GM23338 (cell line): ENCODE results near the gene MYF6. TPM values are rescaled to one million over a fixed set of nuclear protein-coding genes. Genes with fewer than 3 reads are reported as not detected.

Experiments
- ATAC-seq: fragments of 200-7000 bp; cut with Tn5 transposase; 3 replicates; pipeline ENCODE4 v1.9.1; 2020
- DNase-seq: peaks from one replicate; pipeline ENCODE4 v3.0.0-alpha.2; 2015; ENCODE audit warnings: low spot score
- H2AFZ ChIP-seq: fragments of 200-600 bp; sonication (generic); 2 replicates; pipeline ENCODE4 v1.8.0; 2016; ENCODE audit warnings: antibody characterized with exemption, mild to moderate bottlenecking, moderate library complexity
- H3F3A ChIP-seq: fragments of 200-600 bp; sonication (generic); replicated peaks from 2 replicates; pipeline ENCODE4 v1.8.0; 2017; ENCODE audit warnings: antibody characterized with exemption, mixed run types, low read depth
- H3K27ac ChIP-seq: fragments of 200-600 bp; sonication (generic); 2 replicates; pipeline ENCODE4 v1.6.1; 2016; ENCODE audit warnings: low read depth
- H3K27me3 ChIP-seq: fragments of 200-600 bp; sonication (generic); 2 replicates; pipeline ENCODE4 v1.8.0; 2016; ENCODE audit warnings: mild to moderate bottlenecking, mixed run types, moderate library complexity; ENCODE audit not compliant: insufficient read depth
- H3K36me3 ChIP-seq: fragments of 200-600 bp; sonication (generic); 2 replicates; pipeline ENCODE4 v1.8.0; 2016; ENCODE audit warnings: mild to moderate bottlenecking; ENCODE audit not compliant: insufficient read depth
- H3K4me1 ChIP-seq: fragments of 200-600 bp; sonication (generic); 2 replicates; pipeline ENCODE4 v1.8.0; 2016; ENCODE audit warnings: mild to moderate bottlenecking, moderate library complexity; ENCODE audit not compliant: insufficient read depth
- H3K4me2 ChIP-seq: fragments of 200-600 bp; sonication (generic); 2 replicates; pipeline ENCODE4 v1.7.1; 2017; ENCODE audit warnings: mixed run types
- H3K4me3 ChIP-seq: fragments of 200-600 bp; sonication (generic); 2 replicates; pipeline ENCODE4 v1.6.1; 2016; ENCODE audit warnings: mixed run types
- H3K79me2 ChIP-seq: fragments of 200-600 bp; sonication (generic); replicated peaks from 2 replicates; pipeline ENCODE4 v1.8.0; 2017; ENCODE audit warnings: mild to moderate bottlenecking; ENCODE audit not compliant: insufficient read depth
- H3K9me2 ChIP-seq: fragments of 200-600 bp; sonication (generic); 2 replicates; pipeline ENCODE4 v1.8.0; 2017; ENCODE audit not compliant: insufficient read depth
- H4K20me1 ChIP-seq: fragments of 200-600 bp; sonication (generic); replicated peaks from 2 replicates; pipeline ENCODE4 v1.8.0; 2017; ENCODE audit warnings: mild to moderate bottlenecking; ENCODE audit not compliant: insufficient read depth
- H3K27ac Mint-ChIP-seq: 2 replicates; pipeline ENCODE4 v1.8.0; 2020; ENCODE audit warnings: inconsistent platforms, mild to moderate bottlenecking, moderate library complexity, mixed read lengths
- H3K27me3 Mint-ChIP-seq: 3 replicates; pipeline ENCODE4 v1.8.0; 2022; ENCODE audit warnings: low read depth, mild to moderate bottlenecking, moderate library complexity, mixed read lengths, inconsistent platforms; ENCODE audit not compliant: insufficient read depth, poor library complexity
- H3K36me3 Mint-ChIP-seq: 3 replicates; pipeline ENCODE4 v1.8.0; 2021; ENCODE audit warnings: low read depth, mild to moderate bottlenecking, inconsistent platforms, moderate library complexity, mixed read lengths
- H3K4me1 Mint-ChIP-seq: 3 replicates; pipeline ENCODE4 v1.8.0; 2020; ENCODE audit warnings: mild to moderate bottlenecking, inconsistent platforms, mixed read lengths
- H3K4me3 Mint-ChIP-seq: 3 replicates; pipeline ENCODE4 v1.8.0; 2021; ENCODE audit warnings: moderate library complexity, mild to moderate bottlenecking, inconsistent platforms, mixed read lengths
- H3K9me3 Mint-ChIP-seq: 3 replicates; pipeline ENCODE4 v1.8.0; 2020; ENCODE audit warnings: moderate library complexity, mild to moderate bottlenecking, inconsistent platforms, mixed read lengths
- CREB1 ChIP-seq: fragments of 250-450 bp; sonication (Bioruptor Pico); IDR thresholded peaks from 2 replicates; pipeline ENCODE4 v1.5.0; 2020; ENCODE audit warnings: low read depth, mild to moderate bottlenecking, moderate library complexity
- JUNB ChIP-seq: IDR thresholded peaks from one replicate; pipeline ENCODE4 v1.6.1; 2016; ENCODE audit warnings: antibody characterized with exemption; ENCODE audit not compliant: unreplicated experiment
- ZNF114 ChIP-seq: fragments of 250-450 bp; sonication (Bioruptor Pico); IDR thresholded peaks from 2 replicates; pipeline ENCODE4 v1.5.0; 2020; ENCODE audit warnings: mild to moderate bottlenecking, moderate library complexity
- ZNF331 ChIP-seq: fragments of 250-450 bp; sonication (Bioruptor Pico); IDR thresholded peaks from 2 replicates; pipeline ENCODE4 v1.5.0; 2020; ENCODE audit warnings: low read depth, mild to moderate bottlenecking, moderate library complexity
- polyA plus RNA-seq: library from polyadenylated mRNA; unstranded; fragments of >200 nt; fragmentation: Nextera tagmentation; extraction: Ambion mirVana; gene quantifications from 2 replicates; pipeline ENCODE4 v1.2.1, GENCODE V29; 2016
- total RNA-seq: library from RNA; depleted of rRNA; stranded (reverse); fragments of >200 nt; shearing (Covaris generic); gene quantifications from 2 replicates; pipeline ENCODE4 v1.2.3, GENCODE V29; 2014
- TF ChIP-seq, protein P1 (sequence below): IDR thresholded peaks from 2 replicates; pipeline ENCODE4 v1.6.1; 2016; ENCODE audit warnings: antibody characterized with exemption
- TF ChIP-seq, protein P2 (sequence below), 2 experiments: fragments of 200-600 bp in 1 of 2; sonication (generic) in 1 of 2; conservative IDR thresholded peaks; 2 replicates each; pipeline versions ENCODE4 v1.5.1 to v1.6.1; 2016 to 2017; ENCODE audit warnings: antibody characterized with exemption in 2 of 2, low read depth in 2 of 2, mild to moderate bottlenecking in 2 of 2, moderate library complexity in 1 of 2
- TF ChIP-seq, protein P3 (sequence below): fragments of 250-450 bp; sonication (Bioruptor Pico); IDR thresholded peaks from 2 replicates; pipeline ENCODE4 v1.5.0; 2020; ENCODE audit warnings: mild to moderate bottlenecking, moderate library complexity

MYF6 gene
- total and polyA plus RNA-seq, 2 experiments from 2014 or later = not detected

DNA sequence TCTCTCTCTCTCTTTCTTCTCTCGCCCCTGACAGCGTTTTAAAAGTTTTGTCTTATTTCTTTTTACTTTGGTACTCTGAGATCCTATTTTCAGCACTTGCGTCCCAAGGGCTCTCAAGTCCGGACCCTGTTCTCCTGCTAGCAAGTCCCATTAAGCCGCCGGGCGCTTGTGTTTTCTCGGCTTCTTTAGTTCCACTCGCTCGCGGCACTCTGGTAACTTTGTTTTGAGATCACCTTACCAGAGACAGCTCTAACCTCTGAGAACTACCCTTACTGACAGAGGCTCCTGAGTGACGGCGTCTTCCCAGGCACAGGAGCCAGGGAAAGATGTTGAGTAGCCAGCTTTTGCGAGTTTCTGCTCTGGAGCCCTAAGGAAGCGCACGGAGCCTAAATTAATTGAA, 6.6 kb downstream of the MYF6 start:
- Mint-ChIP-seq H3K4me3 (peak overlapping the region; percentile 74), H3K4me1 (peaks cover 59% of the 10 kb centered on the region), H3K27ac (no peak overlapping the region), H3K36me3 (no peaks in the 10 kb centered on the region), H3K9me3 (no peaks in the 10 kb centered on the region), H3K27me3 (peaks cover 60% of the 10 kb centered on the region)
- Histone ChIP-seq H3K27me3 (peaks cover 96% of the 10 kb centered on the region), H3F3A (peaks cover 6% of the 10 kb centered on the region; the same call in 1 of the 2 replicates), H4K20me1 (peaks cover 3% of the 10 kb centered on the region; the same call in 1 of the 2 replicates), H2AFZ (peak overlapping the region; percentile 21; the same call in 1 of the 2 replicates), H3K27ac (no peak overlapping the region), H3K36me3 (no peaks in the 10 kb centered on the region), H3K79me2 (no peaks in the 10 kb centered on the region), H3K9me2 (no peaks in the 10 kb centered on the region), H3K4me3 (peak overlapping the region; percentile 50), H3K4me2 (peak overlapping the region; percentile 78), H3K4me1 (peaks cover 70% of the 10 kb centered on the region)
- ATAC-seq (peak; percentile 68), DNase-seq (peak; percentile 79)
- TF ChIP-seq, protein P1, sequence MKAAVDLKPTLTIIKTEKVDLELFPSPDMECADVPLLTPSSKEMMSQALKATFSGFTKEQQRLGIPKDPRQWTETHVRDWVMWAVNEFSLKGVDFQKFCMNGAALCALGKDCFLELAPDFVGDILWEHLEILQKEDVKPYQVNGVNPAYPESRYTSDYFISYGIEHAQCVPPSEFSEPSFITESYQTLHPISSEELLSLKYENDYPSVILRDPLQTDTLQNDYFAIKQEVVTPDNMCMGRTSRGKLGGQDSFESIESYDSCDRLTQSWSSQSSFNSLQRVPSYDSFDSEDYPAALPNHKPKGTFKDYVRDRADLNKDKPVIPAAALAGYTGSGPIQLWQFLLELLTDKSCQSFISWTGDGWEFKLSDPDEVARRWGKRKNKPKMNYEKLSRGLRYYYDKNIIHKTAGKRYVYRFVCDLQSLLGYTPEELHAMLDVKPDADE = no peak

DNA sequence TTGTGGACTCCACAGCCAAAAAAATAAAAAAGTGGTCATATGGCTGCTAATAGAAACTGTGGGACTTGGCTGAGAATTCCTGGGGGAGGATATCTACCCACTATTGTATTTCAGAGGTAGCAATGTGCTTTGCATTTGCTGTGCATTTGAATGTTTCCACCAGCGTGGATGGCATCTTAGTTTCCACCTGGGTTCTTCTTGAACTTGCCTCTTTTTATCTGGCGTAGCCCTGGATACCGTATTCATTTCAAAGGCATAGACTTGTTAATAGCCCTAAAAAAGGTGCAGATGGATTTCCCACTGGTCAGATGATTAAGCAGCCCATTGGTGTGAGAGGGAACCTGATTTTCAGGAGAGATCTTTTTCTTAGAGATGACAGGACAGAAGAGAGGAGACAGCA, 7.4 kb downstream of the MYF6 start:
- Mint-ChIP-seq H3K4me1 (peaks cover 52% of the 10 kb centered on the region), H3K36me3 (no peaks in the 10 kb centered on the region), H3K9me3 (no peaks in the 10 kb centered on the region), H3K4me3 (peak overlapping the region; percentile 74), H3K27me3 (peaks cover 52% of the 10 kb centered on the region), H3K27ac (no peak overlapping the region)
- H3K4me3 ChIP-seq = peak overlapping the region; percentile 50
- H4K20me1 ChIP-seq = no peaks in the 10 kb centered on the region
- peak overlapping the region; percentile 78 for H3K4me2 ChIP-seq
- H3K79me2 ChIP-seq = no peaks in the 10 kb centered on the region
- peak; percentile 16 for DNase-seq
- H3K27ac ChIP-seq = no peak overlapping the region
- H2AFZ ChIP-seq = no peak overlapping the region
- H3K4me1 ChIP-seq = peaks cover 62% of the 10 kb centered on the region
- ATAC-seq = peak; percentile 12
- H3K27me3 ChIP-seq = peaks cover 88% of the 10 kb centered on the region
- no peaks in the 10 kb centered on the region for H3K36me3 ChIP-seq
- peaks cover 4% of the 10 kb centered on the region; the same call in 1 of the 2 replicates for H3F3A ChIP-seq
- no peaks in the 10 kb centered on the region for H3K9me2 ChIP-seq
- no peak for TF ChIP-seq ZNF114 (CRISPR knock-in tag)
- TF ChIP-seq, protein P2, sequence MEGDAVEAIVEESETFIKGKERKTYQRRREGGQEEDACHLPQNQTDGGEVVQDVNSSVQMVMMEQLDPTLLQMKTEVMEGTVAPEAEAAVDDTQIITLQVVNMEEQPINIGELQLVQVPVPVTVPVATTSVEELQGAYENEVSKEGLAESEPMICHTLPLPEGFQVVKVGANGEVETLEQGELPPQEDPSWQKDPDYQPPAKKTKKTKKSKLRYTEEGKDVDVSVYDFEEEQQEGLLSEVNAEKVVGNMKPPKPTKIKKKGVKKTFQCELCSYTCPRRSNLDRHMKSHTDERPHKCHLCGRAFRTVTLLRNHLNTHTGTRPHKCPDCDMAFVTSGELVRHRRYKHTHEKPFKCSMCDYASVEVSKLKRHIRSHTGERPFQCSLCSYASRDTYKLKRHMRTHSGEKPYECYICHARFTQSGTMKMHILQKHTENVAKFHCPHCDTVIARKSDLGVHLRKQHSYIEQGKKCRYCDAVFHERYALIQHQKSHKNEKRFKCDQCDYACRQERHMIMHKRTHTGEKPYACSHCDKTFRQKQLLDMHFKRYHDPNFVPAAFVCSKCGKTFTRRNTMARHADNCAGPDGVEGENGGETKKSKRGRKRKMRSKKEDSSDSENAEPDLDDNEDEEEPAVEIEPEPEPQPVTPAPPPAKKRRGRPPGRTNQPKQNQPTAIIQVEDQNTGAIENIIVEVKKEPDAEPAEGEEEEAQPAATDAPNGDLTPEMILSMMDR (conservative IDR thresholded peaks at IDR 0.05; ENCODE audit: low read depth in 2 of 2) = no peak
- TF ChIP-seq, protein P3, sequence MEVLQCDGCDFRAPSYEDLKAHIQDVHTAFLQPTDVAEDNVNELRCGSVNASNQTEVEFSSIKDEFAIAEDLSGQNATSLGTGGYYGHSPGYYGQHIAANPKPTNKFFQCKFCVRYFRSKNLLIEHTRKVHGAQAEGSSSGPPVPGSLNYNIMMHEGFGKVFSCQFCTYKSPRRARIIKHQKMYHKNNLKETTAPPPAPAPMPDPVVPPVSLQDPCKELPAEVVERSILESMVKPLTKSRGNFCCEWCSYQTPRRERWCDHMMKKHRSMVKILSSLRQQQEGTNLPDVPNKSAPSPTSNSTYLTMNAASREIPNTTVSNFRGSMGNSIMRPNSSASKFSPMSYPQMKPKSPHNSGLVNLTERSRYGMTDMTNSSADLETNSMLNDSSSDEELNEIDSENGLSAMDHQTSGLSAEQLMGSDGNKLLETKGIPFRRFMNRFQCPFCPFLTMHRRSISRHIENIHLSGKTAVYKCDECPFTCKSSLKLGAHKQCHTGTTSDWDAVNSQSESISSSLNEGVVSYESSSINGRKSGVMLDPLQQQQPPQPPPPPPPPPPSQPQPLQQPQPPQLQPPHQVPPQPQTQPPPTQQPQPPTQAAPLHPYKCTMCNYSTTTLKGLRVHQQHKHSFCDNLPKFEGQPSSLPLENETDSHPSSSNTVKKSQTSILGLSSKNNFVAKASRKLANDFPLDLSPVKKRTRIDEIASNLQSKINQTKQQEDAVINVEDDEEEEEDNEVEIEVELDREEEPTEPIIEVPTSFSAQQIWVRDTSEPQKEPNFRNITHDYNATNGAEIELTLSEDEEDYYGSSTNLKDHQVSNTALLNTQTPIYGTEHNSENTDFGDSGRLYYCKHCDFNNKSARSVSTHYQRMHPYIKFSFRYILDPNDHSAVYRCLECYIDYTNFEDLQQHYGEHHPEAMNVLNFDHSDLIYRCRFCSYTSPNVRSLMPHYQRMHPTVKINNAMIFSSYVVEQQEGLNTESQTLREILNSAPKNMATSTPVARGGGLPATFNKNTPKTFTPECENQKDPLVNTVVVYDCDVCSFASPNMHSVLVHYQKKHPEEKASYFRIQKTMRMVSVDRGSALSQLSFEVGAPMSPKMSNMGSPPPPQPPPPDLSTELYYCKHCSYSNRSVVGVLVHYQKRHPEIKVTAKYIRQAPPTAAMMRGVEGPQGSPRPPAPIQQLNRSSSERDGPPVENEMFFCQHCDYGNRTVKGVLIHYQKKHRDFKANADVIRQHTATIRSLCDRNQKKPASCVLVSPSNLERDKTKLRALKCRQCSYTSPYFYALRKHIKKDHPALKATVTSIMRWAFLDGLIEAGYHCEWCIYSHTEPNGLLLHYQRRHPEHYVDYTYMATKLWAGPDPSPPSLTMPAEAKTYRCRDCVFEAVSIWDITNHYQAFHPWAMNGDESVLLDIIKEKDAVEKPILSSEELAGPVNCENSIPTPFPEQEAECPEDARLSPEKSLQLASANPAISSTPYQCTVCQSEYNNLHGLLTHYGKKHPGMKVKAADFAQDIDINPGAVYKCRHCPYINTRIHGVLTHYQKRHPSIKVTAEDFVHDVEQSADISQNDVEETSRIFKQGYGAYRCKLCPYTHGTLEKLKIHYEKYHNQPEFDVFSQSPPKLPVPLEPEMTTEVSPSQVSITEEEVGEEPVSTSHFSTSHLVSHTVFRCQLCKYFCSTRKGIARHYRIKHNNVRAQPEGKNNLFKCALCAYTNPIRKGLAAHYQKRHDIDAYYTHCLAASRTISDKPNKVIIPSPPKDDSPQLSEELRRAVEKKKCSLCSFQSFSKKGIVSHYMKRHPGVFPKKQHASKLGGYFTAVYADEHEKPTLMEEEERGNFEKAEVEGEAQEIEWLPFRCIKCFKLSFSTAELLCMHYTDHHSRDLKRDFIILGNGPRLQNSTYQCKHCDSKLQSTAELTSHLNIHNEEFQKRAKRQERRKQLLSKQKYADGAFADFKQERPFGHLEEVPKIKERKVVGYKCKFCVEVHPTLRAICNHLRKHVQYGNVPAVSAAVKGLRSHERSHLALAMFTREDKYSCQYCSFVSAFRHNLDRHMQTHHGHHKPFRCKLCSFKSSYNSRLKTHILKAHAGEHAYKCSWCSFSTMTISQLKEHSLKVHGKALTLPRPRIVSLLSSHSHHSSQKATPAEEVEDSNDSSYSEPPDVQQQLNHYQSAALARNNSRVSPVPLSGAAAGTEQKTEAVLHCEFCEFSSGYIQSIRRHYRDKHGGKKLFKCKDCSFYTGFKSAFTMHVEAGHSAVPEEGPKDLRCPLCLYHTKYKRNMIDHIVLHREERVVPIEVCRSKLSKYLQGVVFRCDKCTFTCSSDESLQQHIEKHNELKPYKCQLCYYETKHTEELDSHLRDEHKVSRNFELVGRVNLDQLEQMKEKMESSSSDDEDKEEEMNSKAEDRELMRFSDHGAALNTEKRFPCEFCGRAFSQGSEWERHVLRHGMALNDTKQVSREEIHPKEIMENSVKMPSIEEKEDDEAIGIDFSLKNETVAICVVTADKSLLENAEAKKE (CRISPR knock-in tag) = no peak
- TF ChIP-seq, protein P1 = no peak
- no peak for TF ChIP-seq JUNB
- TF ChIP-seq ZNF331 (CRISPR knock-in tag) = no peak
- no peak for TF ChIP-seq CREB1 (CRISPR knock-in tag)
